Epithelial cell of prostate (primary cell): ENCODE results near the gene SPX.

Experiments used
- DNase-seq: peaks from one replicate; pipeline ENCODE4 v3.0.0-alpha.2; 2011; ENCODE audit warnings: low read depth, low spot score
- H3K27ac ChIP-seq: fragments of 450-650 bp; 2 replicates; pipeline ENCODE4 v1.5.1; 2017; ENCODE audit warnings: mild to moderate bottlenecking

The SPX gene

DNA sequence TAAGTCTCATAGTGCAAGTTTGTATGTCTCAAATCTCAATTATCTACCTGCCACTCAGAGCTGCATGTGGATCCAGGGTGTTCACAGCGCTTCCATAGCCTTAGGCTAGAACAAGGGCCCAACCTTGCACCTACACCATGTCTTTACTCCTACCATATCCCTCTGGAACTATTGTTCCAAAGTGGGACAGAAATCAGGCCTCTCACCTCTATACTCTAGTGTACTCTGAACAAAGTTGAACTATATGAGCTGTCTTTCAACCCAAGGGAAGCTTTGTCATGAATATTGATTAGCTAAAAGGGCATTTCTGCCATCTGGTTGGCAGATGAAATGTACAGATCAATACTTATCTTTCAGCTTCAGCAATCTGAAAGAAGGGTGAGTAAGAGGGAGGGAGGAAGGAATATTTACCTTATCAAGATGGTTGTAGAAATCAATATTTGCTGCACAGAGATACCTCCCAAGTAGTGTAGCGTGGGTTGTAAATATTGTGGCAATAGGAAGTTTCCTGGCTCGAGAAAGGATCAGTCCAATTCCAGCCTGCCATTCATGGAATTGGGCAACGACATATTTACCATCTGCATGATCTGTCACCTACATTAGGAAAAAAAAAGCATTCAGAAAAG is 47.8 kb downstream of the SPX start:
- DNase-seq, result no peak
- H3K27ac ChIP-seq, result no peak overlapping the region

DNA sequence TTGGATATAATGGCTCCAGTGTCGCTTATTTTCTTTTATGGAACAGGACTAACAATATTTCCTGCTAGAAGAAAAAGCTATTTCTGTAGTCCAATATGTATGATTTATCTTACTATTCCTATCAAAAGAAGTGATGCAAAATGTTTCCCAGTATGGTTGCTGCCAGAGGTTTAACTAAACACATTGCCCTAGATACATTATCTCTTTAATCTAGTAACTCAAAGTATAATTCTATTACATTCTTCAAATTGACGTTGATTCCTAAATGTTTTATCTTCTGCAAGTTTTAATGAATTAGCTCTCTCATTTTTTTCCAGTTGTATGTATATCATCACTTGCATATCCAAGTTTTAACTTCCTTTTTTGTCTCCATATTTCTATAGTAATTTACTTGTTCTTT is 50.3 kb downstream of the SPX start:
- no peak overlapping the region for H3K27ac ChIP-seq
- DNase-seq, result no peak

DNA sequence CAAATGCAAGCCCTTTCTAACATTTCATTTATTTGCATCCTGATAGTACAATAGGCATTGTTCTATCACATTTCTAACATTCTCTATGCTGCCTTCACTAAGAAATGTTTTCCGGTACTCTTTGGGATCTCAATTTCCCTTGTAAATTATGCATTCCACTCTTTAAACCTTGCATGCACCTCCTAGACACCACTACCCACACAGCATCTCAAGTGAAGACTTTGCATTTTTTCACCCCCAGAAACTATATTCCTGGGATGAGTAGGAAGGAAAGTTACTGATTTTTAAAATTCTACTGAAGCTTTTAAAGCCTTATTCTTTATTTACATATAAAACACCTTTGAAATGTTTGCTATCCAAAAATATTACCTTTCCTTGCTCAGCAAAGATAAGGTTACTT is 51.4 kb downstream of the SPX start:
- no peak overlapping the region for H3K27ac ChIP-seq
- DNase-seq, result no peak

DNA sequence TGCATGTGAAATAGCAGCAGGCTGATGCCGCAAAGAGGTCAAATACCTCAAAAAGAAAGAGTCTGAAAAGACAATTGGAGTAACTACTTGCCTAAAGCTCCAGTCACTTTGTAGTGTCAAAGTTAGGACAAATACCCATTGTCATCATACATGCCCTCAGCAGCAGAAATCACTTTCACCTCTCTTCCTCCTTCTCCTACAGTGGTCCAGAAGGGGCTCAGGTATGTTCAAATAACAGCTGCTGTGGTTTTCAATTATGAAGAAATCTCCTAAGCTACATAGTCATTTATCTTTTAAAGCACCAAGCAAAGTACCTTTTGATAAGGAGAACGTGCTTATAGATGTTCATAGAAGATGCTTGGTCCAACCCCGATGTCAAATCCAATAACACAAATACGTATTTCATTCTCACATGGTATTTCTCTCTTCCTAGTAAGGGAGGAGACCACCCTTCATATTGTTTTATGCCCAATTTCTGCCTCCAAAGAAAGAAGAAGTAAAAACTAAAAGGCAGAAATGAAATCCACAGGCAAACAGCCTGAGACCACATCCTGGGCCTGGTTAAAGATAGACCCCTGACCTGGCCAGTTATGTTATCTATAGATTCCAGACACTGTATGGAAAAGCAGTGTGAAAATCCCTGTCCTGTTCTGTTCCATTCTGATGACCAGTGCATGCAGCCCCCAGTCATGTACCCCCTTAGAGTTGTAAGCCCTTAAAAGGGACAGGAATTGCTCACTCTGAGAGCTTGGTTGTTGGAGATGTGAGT is 54.8 kb downstream of the SPX start:
- H3K27ac ChIP-seq, result no peak overlapping the region
- DNase-seq, result no peak
